Suprapubic skin (tissue), 4 donors: Measurements from ENCODE around the gene EFR3B. TPM values are rescaled to one million over a fixed set of nuclear protein-coding genes. Genes with fewer than 3 reads are reported as not detected.
"Not testable (repeated sequence)": the region's sequence is repeated elsewhere in the genome, so short reads cannot be mapped to it uniquely, and the experiment has no call there.

Source experiments
- DNase-seq, 2 donors: peaks; one replicate each; pipeline ENCODE4 v3.0.0-alpha.2; 2019; ENCODE audit warnings: low spot score in 2 of 2
- H3K27ac ChIP-seq: fragments of 200-600 bp; sonication (generic); one replicate; pipeline ENCODE4 v1.5.1; 2019
- H3K27me3 ChIP-seq: fragments of 200-600 bp; sonication (generic); one replicate; pipeline ENCODE4 v1.5.1; 2019
- H3K36me3 ChIP-seq: fragments of 200-600 bp; sonication (generic); one replicate; pipeline ENCODE4 v1.5.1; 2019
- H3K4me1 ChIP-seq: fragments of 200-600 bp; sonication (generic); one replicate; pipeline ENCODE4 v1.5.1; 2019
- H3K4me3 ChIP-seq: fragments of 200-600 bp; sonication (generic); one replicate; pipeline ENCODE4 v1.5.1; 2019; ENCODE audit warnings: mild to moderate bottlenecking
- H3K9me3 ChIP-seq: fragments of 200-600 bp; sonication (generic); one replicate; pipeline ENCODE4 v1.5.1; 2019
- EP300 ChIP-seq: sonication (generic); formaldehyde crosslinking; IDR thresholded peaks from one replicate; pipeline ENCODE4 v1.6.1; 2017; ENCODE audit warnings: antibody characterized with exemption
- POLR2A ChIP-seq, 2 donors: fragments of 450-650 bp; IDR thresholded peaks; one replicate each; pipeline ENCODE4 v1.6.1; 2017; ENCODE audit warnings: antibody characterized with exemption in 2 of 2, mild to moderate bottlenecking in 2 of 2, moderate library complexity in 2 of 2
- POLR2AphosphoS5 ChIP-seq, 3 donors: sonication (generic); formaldehyde crosslinking; IDR thresholded peaks; one replicate each; pipeline ENCODE4 v1.6.1; 2017; ENCODE audit warnings: antibody characterized with exemption in 3 of 3
- WGBS: methylation state at CpG from one replicate; pipeline ENCODE4 v1.1.5; 2018; 5-methylcytosine and 5-hydroxymethylcytosine counted together
- total RNA-seq, 4 donors: library from RNA; depleted of rRNA; stranded (reverse); fragments of >200 nt; gene quantifications; one replicate each; pipeline ENCODE4 v1.1.0, GENCODE V29; 2016
- TF ChIP-seq, protein P1 (sequence below), 2 donors: fragments of 200-600 bp in 1 of 2; fragments of 450-650 bp in 1 of 2; sonication (generic) in 1 of 2; IDR thresholded peaks; one replicate each; pipeline ENCODE4 v1.5.1; 2016 to 2019; ENCODE audit warnings: antibody characterized with exemption in 2 of 2, mild to moderate bottlenecking in 1 of 2, moderate library complexity in 1 of 2

EFR3B gene
- total RNA-seq, 4 donors from 2014 or later = 0.79 to 1.5 (median 1.2) TPM

DNA sequence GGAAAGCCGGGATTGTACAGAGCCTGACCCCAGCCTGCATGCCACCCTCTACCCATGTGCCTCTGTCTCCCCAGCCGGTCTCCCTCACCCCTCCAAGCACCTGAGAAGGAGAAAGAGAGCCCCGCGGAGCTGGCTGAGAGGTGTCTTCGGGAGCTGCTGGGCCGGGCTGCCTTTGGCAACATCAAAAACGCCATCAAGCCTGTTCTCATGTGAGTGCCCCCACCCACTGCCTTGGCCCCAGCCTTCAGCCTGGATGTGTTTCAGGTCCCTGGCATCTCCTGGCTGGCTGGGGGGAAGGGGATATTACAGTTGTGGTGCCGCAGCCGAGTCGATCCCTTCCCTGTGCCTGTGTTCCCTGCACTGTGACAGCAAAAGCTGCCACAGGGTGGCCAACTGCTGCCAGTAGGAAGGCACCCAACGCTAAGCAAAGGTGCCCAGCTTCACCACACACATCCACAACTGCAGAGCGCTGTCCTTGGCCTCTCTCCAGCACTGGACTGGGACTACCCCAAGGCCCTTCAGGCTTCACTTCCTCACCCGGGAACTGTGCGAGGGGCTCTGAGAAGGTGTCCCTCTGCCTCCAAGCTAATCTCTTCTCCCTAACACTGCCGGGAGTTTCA lies 88.1 kb downstream of the EFR3B start:
- Histone ChIP-seq H3K9me3 (no peaks in the 10 kb centered on the region), H3K4me3 (no peak overlapping the region), H3K27me3 (peaks cover 10% of the 10 kb centered on the region), H3K36me3 (no peaks in the 10 kb centered on the region), H3K27ac (no peak overlapping the region), H3K4me1 (peaks cover 17% of the 10 kb centered on the region)
- TF ChIP-seq POLR2AphosphoS5 (IDR thresholded peaks at IDR 0.05) = no peak
- TF ChIP-seq, protein P1, sequence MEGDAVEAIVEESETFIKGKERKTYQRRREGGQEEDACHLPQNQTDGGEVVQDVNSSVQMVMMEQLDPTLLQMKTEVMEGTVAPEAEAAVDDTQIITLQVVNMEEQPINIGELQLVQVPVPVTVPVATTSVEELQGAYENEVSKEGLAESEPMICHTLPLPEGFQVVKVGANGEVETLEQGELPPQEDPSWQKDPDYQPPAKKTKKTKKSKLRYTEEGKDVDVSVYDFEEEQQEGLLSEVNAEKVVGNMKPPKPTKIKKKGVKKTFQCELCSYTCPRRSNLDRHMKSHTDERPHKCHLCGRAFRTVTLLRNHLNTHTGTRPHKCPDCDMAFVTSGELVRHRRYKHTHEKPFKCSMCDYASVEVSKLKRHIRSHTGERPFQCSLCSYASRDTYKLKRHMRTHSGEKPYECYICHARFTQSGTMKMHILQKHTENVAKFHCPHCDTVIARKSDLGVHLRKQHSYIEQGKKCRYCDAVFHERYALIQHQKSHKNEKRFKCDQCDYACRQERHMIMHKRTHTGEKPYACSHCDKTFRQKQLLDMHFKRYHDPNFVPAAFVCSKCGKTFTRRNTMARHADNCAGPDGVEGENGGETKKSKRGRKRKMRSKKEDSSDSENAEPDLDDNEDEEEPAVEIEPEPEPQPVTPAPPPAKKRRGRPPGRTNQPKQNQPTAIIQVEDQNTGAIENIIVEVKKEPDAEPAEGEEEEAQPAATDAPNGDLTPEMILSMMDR (IDR thresholded peaks at IDR 0.05) = no peak
- TF ChIP-seq POLR2A (IDR thresholded peaks at IDR 0.05) = no peak
- no peak for TF ChIP-seq EP300
- DNase-seq = no peak
- 82% methylated on average over 11 of the region's 15 CpGs for WGBS

DNA sequence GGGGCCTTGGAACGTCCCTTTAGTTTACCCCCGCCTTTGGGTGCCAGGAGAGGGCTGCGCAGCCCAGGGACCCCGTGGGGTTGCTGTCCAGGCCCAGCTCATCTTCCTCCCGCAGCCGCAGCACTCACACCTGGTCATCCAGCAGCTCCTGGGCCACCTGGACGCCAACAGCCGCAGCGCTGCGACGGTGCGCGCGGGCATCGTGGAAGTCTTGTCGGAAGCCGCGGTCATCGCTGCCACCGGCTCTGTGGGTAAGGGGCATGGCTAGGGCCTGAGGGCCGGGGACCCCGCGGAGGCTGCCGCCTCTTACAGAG lies 89.3 kb downstream of the EFR3B start:
- Histone ChIP-seq H3K36me3 (no peaks in the 10 kb centered on the region), H3K4me1 (peaks cover 17% of the 10 kb centered on the region), H3K4me3 (peak overlapping the region; percentile 43), H3K9me3 (no peaks in the 10 kb centered on the region), H3K27ac (no peak overlapping the region), H3K27me3 (peaks cover 10% of the 10 kb centered on the region)
- TF ChIP-seq, protein P1 (IDR thresholded peaks at IDR 0.05) = no peak
- TF ChIP-seq POLR2A (IDR thresholded peaks at IDR 0.05) = no peak
- no peak for TF ChIP-seq POLR2AphosphoS5 (IDR thresholded peaks at IDR 0.05)
- no peak for TF ChIP-seq EP300
- 72% methylated on average over 23 of the region's 24 CpGs for WGBS
- DNase-seq = no peak

GRCh38 chr2:25131567-25132298 lies 89.9 kb downstream of the EFR3B start:
- TF ChIP-seq EP300 = no peak
- TF ChIP-seq, protein P1 (IDR thresholded peaks at IDR 0.05) = no peak
- TF ChIP-seq POLR2A (IDR thresholded peaks at IDR 0.05) = no peak
- no peak for TF ChIP-seq POLR2AphosphoS5 (IDR thresholded peaks at IDR 0.05)
- H3K4me3 ChIP-seq = peak overlapping the region; percentile 43
- 21% methylated on average over 20 of the region's 53 CpGs for WGBS
- no peaks in the 10 kb centered on the region for H3K9me3 ChIP-seq
- peaks cover 17% of the 10 kb centered on the region for H3K4me1 ChIP-seq
- peaks cover 10% of the 10 kb centered on the region for H3K27me3 ChIP-seq
- no peaks in the 10 kb centered on the region for H3K36me3 ChIP-seq
- no peak for DNase-seq
- H3K27ac ChIP-seq = no peak overlapping the region

- H3K4me1 ChIP-seq = peaks cover 17% of the 10 kb centered on the region
- H3K27me3 ChIP-seq = peaks cover 10% of the 10 kb centered on the region
- DNase-seq = no peak
- no peaks in the 10 kb centered on the region for H3K36me3 ChIP-seq
- H3K27ac ChIP-seq = no peak overlapping the region
- no peak for TF ChIP-seq EP300
- TF ChIP-seq POLR2A (IDR thresholded peaks at IDR 0.05) = no peak
- TF ChIP-seq POLR2AphosphoS5 (IDR thresholded peaks at IDR 0.05) = no peak
- TF ChIP-seq, protein P1 (IDR thresholded peaks at IDR 0.05) = no peak
- H3K9me3 ChIP-seq = no peaks in the 10 kb centered on the region
- WGBS = 62% methylated on average over 6 of the region's 9 CpGs
- H3K4me3 ChIP-seq = peak overlapping the region; percentile 43
These were observed 90.4 kb downstream of the EFR3B start for GRCh38 chr2:25132299-25132635.

DNA sequence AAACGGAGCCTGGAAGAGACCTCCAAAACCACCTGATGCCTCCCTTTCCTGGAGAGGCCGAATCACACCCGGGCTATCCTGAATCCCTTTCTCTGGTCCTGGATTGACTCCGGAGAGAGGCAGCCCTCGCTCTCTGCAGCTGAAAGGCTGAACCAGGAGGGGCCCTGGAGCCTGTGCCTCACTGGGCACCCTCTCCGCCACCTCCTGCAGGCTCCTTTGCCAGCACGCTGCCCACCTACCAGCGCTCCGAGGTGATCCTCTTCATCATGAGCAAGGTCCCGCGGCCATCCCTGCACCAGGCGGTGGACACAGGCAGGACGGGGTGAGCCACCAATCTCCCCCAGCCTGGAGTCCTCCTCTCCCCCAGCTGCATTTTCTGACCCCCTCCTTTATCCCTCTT lies 90.8 kb downstream of the EFR3B start:
- TF ChIP-seq, protein P1 (IDR thresholded peaks at IDR 0.05) = no peak
- TF ChIP-seq EP300 = no peak
- no peak for TF ChIP-seq POLR2A (IDR thresholded peaks at IDR 0.05)
- no peak for TF ChIP-seq POLR2AphosphoS5 (IDR thresholded peaks at IDR 0.05)
- Histone ChIP-seq H3K4me1 (peaks cover 14% of the 10 kb centered on the region), H3K4me3 (no peak overlapping the region), H3K9me3 (no peaks in the 10 kb centered on the region), H3K36me3 (no peaks in the 10 kb centered on the region), H3K27me3 (peaks cover 10% of the 10 kb centered on the region), H3K27ac (no peak overlapping the region)
- no peak for DNase-seq
- 96% methylated on average over 11 of the region's 13 CpGs for WGBS

DNA sequence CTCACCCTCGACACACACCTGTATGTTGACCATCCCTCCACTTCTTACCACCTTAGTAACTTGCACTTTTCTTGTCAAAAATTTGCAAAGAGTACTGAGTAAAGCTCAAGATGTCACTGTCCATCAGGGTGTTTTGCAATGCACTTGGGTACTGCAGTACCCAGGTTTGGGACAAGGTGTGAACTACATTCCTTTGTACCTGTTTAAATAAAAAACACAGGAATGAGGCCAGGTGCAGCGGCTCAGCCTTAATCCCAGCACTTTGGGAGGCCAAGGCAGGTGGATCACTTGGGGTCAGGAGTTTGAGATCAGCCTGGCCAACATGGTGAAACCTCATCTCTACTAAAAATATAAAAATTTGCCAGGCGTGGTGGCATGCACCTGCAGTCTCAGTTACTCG lies 98.7 kb downstream of the EFR3B start:
- 86% methylated on average over 4 of the region's 4 CpGs for WGBS
- not testable (repeated sequence) for H3K4me1 ChIP-seq, H3K27me3 ChIP-seq, H3K27ac ChIP-seq, DNase-seq, H3K9me3 ChIP-seq, H3K4me3 ChIP-seq, H3K36me3 ChIP-seq
